OCI-LY7 (cell line): ENCODE measurements around the gene EIF3D.
"Not testable (repeated sequence)": the region's sequence is repeated elsewhere in the genome, so short reads cannot be mapped to it uniquely, and the experiment has no call there.

ENCODE experiments used
- CTCF ChIP-seq: fragments of 200-600 bp; sonication (generic); conservative IDR thresholded peaks from 2 replicates; pipeline ENCODE4 v1.5.1; 2014; ENCODE audit warnings: mild to moderate bottlenecking, antibody characterized with exemption, low read length, moderate library complexity, mixed read lengths
- EZH2phosphoT487 ChIP-seq: fragments of 200-600 bp; sonication (generic); IDR thresholded peaks from 2 replicates; pipeline ENCODE4 v1.6.1; 2018; ENCODE audit warnings: low read depth, borderline replicate concordance, mild to moderate bottlenecking, mixed run types, antibody characterized with exemption, low read length, moderate library complexity, mixed read lengths

DNA sequence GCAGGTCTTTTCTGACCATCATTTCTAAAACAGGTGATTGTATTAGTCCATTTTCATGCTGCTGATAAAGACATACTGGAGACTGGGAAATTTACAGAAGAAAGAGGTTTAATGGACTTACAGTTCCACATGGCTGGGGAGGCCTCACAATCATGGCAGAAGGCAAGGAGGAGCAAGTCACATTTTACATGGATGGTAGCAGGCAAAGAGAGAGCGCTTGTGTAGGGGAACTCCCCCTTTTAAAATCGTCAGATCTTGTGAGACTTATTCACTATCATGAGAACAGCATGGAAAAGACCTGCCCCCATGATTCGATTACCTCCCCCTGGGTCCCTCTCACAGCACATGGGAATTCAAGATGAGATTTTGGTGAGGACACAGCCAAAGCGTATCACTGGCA, 4.4 kb upstream of the EIF3D start:
- TF ChIP-seq CTCF, EZH2phosphoT487: not testable (repeated sequence)
